H9 (cell line): Measurements from ENCODE around the gene PLEKHG2. TPM values are rescaled to one million over a fixed set of nuclear protein-coding genes. Genes with fewer than 3 reads are reported as not detected.

Experiments used
- DNase-seq: peaks from one replicate; pipeline ENCODE4 v3.0.0-alpha.2; 2017
- H2AFZ ChIP-seq: one replicate; pipeline ENCODE4 v1.6.1; 2013; ENCODE audit warnings: mild to moderate bottlenecking, low read length, control low read depth, moderate library complexity
- H2AK5ac ChIP-seq: 2 replicates; pipeline ENCODE4 v1.6.1; 2013; ENCODE audit warnings: low read length, control low read depth, mixed read lengths; ENCODE audit not compliant: insufficient read length
- H2BK120ac ChIP-seq: one replicate; pipeline ENCODE4 v1.6.1; 2013; ENCODE audit warnings: low read depth, mild to moderate bottlenecking, low read length, control low read depth, inconsistent platforms; ENCODE audit not compliant: poor library complexity, severe bottlenecking
- H2BK12ac ChIP-seq: 2 replicates; pipeline ENCODE4 v1.6.1; 2013; ENCODE audit warnings: low read length, control low read depth, mixed read lengths, low read depth; ENCODE audit not compliant: insufficient read length
- H2BK15ac ChIP-seq: 2 replicates; pipeline ENCODE4 v1.6.1; 2013; ENCODE audit warnings: low read depth, low read length, control low read depth
- H2BK20ac ChIP-seq: one replicate; pipeline ENCODE4 v1.6.1; 2013; ENCODE audit warnings: low read depth, mild to moderate bottlenecking, low read length, control low read depth, inconsistent platforms; ENCODE audit not compliant: poor library complexity, severe bottlenecking
- H2BK5ac ChIP-seq: 2 replicates; pipeline ENCODE4 v1.6.1; 2013; ENCODE audit warnings: low read length, control low read depth, mixed read lengths; ENCODE audit not compliant: insufficient read length
- H3K14ac ChIP-seq: 2 replicates; pipeline ENCODE4 v1.6.1; 2013; ENCODE audit warnings: low read length, control low read depth; ENCODE audit not compliant: insufficient read depth
- H3K18ac ChIP-seq: 2 replicates; pipeline ENCODE4 v1.6.1; 2013; ENCODE audit warnings: low read depth, mild to moderate bottlenecking, mixed read lengths, low read length, control low read depth; ENCODE audit not compliant: insufficient read length
- H3K23ac ChIP-seq: 2 replicates; pipeline ENCODE4 v1.6.1; 2013; ENCODE audit warnings: low read length, control low read depth, mixed read lengths, low read depth; ENCODE audit not compliant: insufficient read length
- H3K23me2 ChIP-seq: 2 replicates; pipeline ENCODE4 v1.6.1; 2013; ENCODE audit warnings: low read depth, mild to moderate bottlenecking, mixed read lengths, low read length, control low read depth; ENCODE audit not compliant: insufficient read length, poor library complexity, severe bottlenecking
- H3K27ac ChIP-seq: 2 replicates; pipeline ENCODE4 v1.5.1; 2013; ENCODE audit warnings: low read length, control low read depth, mixed read lengths, low read depth; ENCODE audit not compliant: insufficient read length
- H3K27me3 ChIP-seq: 2 replicates; pipeline ENCODE4 v1.6.1; 2013; ENCODE audit warnings: low read length, control low read depth, inconsistent platforms; ENCODE audit not compliant: insufficient read depth
- H3K4ac ChIP-seq: 2 replicates; pipeline ENCODE4 v1.6.1; 2013; ENCODE audit warnings: low read depth, mild to moderate bottlenecking, control low read depth, inconsistent platforms, low read length, moderate library complexity
- H3K4me1 ChIP-seq: 2 replicates; pipeline ENCODE4 v1.6.1; 2013; ENCODE audit warnings: low read length, control low read depth, inconsistent platforms; ENCODE audit not compliant: insufficient read depth
- H3K4me2 ChIP-seq: 2 replicates; pipeline ENCODE4 v1.6.1; 2013; ENCODE audit warnings: low read length, control low read depth, mixed read lengths; ENCODE audit not compliant: insufficient read length, insufficient read depth
- H3K56ac ChIP-seq: 2 replicates; pipeline ENCODE4 v1.6.1; 2013; ENCODE audit warnings: low read depth, mild to moderate bottlenecking, mixed read lengths, low read length, control low read depth; ENCODE audit not compliant: insufficient read length
- H3K79me1 ChIP-seq: 2 replicates; pipeline ENCODE4 v1.6.1; 2013; ENCODE audit warnings: low read depth, mild to moderate bottlenecking, moderate library complexity, low read length, control low read depth, inconsistent platforms; ENCODE audit not compliant: insufficient read depth, poor library complexity, severe bottlenecking
- H3K79me2 ChIP-seq: 2 replicates; pipeline ENCODE4 v1.6.1; 2013; ENCODE audit warnings: low read length, control low read depth, inconsistent platforms; ENCODE audit not compliant: insufficient read depth
- H3K9ac ChIP-seq: 2 replicates; pipeline ENCODE4 v1.6.1; 2013; ENCODE audit warnings: low read length, control low read depth, mixed read lengths; ENCODE audit not compliant: insufficient read length; ENCODE audit errors: extremely low read depth
- H3K9me3 ChIP-seq: one replicate; pipeline ENCODE4 v1.6.1; 2013; ENCODE audit warnings: low read depth, low read length, inconsistent platforms; ENCODE audit not compliant: control insufficient read depth
- H3T11ph ChIP-seq: one replicate; pipeline ENCODE4 v1.6.1; 2013; ENCODE audit warnings: mild to moderate bottlenecking, low read length, control low read depth, inconsistent platforms
- H4K20me1 ChIP-seq: one replicate; pipeline ENCODE4 v1.6.1; 2013; ENCODE audit not compliant: control insufficient read depth, insufficient read length, insufficient read depth
- H4K5ac ChIP-seq: 2 replicates; pipeline ENCODE4 v1.6.1; 2013; ENCODE audit warnings: low read depth, mild to moderate bottlenecking, mixed read lengths, low read length, control low read depth; ENCODE audit not compliant: insufficient read length
- H4K8ac ChIP-seq: replicated peaks from 2 replicates; pipeline ENCODE4 v1.6.1; 2013; ENCODE audit warnings: low read length, control low read depth, mixed read lengths, low read depth; ENCODE audit not compliant: insufficient read length
- H4K91ac ChIP-seq: 2 replicates; pipeline ENCODE4 v1.6.1; 2013; ENCODE audit warnings: low read depth, mild to moderate bottlenecking, moderate library complexity, mixed read lengths, low read length, control low read depth; ENCODE audit not compliant: insufficient read length
- H3K27ac Mint-ChIP-seq, 3 experiments: 2 replicates in 2 of 3; 3 replicates in 1 of 3; pipeline ENCODE4 v1.8.0; 2020 to 2021; ENCODE audit warnings: mixed read lengths in 3 of 3, mild to moderate bottlenecking in 1 of 3, moderate library complexity in 1 of 3
- H3K27me3 Mint-ChIP-seq: 2 replicates; pipeline ENCODE4 v1.8.0; 2021; ENCODE audit warnings: low read depth, mild to moderate bottlenecking, moderate library complexity, mixed read lengths
- H3K36me3 Mint-ChIP-seq, 3 experiments: 2 replicates in 2 of 3; 3 replicates in 1 of 3; pipeline ENCODE4 v1.8.0; 2020 to 2021; ENCODE audit warnings: low read depth in 3 of 3, mixed read lengths in 3 of 3; ENCODE audit not compliant: insufficient read depth in 1 of 3
- H3K4me1 Mint-ChIP-seq, 2 experiments: 2 replicates each; pipeline ENCODE4 v1.8.0; 2020; ENCODE audit warnings: mixed read lengths in 2 of 2
- H3K4me3 Mint-ChIP-seq, 2 experiments: 2 replicates in 1 of 2; 3 replicates in 1 of 2; pipeline ENCODE4 v1.8.0; 2020 to 2021; ENCODE audit warnings: mild to moderate bottlenecking in 2 of 2, mixed read lengths in 2 of 2, moderate library complexity in 1 of 2
- H3K9me3 Mint-ChIP-seq, 2 experiments: 2 replicates in 1 of 2; 3 replicates in 1 of 2; pipeline ENCODE4 v1.8.0; 2020; ENCODE audit warnings: mild to moderate bottlenecking in 2 of 2, mixed read lengths in 2 of 2, moderate library complexity in 1 of 2
- WGBS: extraction: QIAGEN DNeasy Blood & Tissue Kit; methylation state at CpG from one replicate; pipeline ENCODE4 v1.1.7; 2013; ENCODE audit warnings: missing lambda C conversion rate, low lambda C conversion rate, mixed read lengths; ENCODE audit not compliant: insufficient read length; ENCODE audit errors: extremely low coverage; 5-methylcytosine and 5-hydroxymethylcytosine counted together
- total RNA-seq: library from RNA; stranded (reverse); gene quantifications from 2 replicates; pipeline ENCODE4 v1.2.1, GENCODE V29; 2021
- TF ChIP-seq, protein P1 (sequence below): fragments of 200-600 bp; sonication (generic); conservative IDR thresholded peaks from 3 replicates; pipeline ENCODE4 v1.8.0; 2021; ENCODE audit warnings: antibody characterized with exemption, mild to moderate bottlenecking

Gene PLEKHG2
- total RNA-seq, 1 experiment from 2014 or later: 167 TPM

DNA sequence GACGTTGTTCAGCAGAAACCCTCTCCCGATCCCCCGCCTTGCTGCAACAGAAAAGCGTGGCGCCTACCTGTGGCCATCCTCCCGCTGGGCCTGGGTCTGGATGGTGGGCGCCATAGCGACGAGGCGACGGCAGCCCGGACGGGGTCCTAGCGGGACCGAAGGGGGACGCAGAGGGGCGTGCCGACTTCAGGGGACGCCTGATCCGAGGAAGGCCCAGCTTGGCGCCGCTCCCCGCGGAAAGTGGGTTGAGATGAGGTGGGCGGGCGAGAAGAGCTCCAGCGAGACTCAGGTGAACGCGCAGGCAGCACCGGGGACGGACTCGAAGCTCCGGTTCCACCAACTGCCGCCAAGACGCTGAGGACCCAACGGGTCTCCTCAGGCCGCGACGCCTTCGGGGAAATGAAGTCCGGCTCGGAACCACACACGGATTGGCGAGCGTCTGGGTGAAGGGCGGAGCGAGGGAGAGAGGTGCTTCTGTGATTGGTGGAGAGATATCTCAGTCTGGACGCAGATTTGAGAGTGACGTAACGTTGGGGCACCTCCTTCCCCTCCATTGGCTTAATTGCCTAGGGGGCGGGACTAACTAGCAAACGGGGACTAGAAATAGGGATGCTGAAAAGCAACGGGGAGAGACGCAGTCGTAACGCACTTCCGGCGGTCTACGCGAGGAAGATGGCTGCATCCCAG, 21.6 kb upstream of the PLEKHG2 start, which contains the start of the genes MED29 and PAF1:
TSS of gene MED29 (plus strand) at position 628 of the 687 bp plus-strand sequence. CDS start at position 673, 45 bp downstream.
TSS of gene PAF1 (minus strand) at position 356 of the 687 bp plus-strand sequence. CDS start at position 114, 242 bp downstream.
- Histone ChIP-seq H3K27ac (peak within 1 kb of the TSS; percentile 86), H2BK15ac (no peak within 1 kb of the TSS), H3K23me2 (no peaks in the 10 kb centered on the region), H3K79me2 (no peaks in the 10 kb centered on the region), H3T11ph (no peak within 1 kb of the TSS), H4K91ac (no peak within 1 kb of the TSS), H3K79me1 (no peaks in the 10 kb centered on the region), H3K4me2 (peak within 1 kb of the TSS; percentile 71), H2BK20ac (no peak within 1 kb of the TSS), H3K56ac (no peak within 1 kb of the TSS), H3K14ac (peak within 1 kb of the TSS; percentile 97), H3K9ac (peak within 1 kb of the TSS; percentile 79), H4K20me1 (no peaks in the 10 kb centered on the region), H2AFZ (no peak within 1 kb of the TSS), H2AK5ac (no peak within 1 kb of the TSS), H2BK120ac (no peak within 1 kb of the TSS), H2BK5ac (peak within 1 kb of the TSS; percentile 13), H3K9me3 (no peaks in the 10 kb centered on the region), H3K4me1 (no peaks in the 10 kb centered on the region), H3K18ac (peak within 1 kb of the TSS; percentile 95), H3K4ac (no peak within 1 kb of the TSS; the same call in 1 of the 2 replicates), H4K5ac (no peak within 1 kb of the TSS), H2BK12ac (no peak within 1 kb of the TSS), H3K27me3 (no peaks in the 10 kb centered on the region), H3K23ac (no peak within 1 kb of the TSS), H4K8ac (no peak within 1 kb of the TSS)
- no CpG with 5 or more reads among the region's 60 CpGs for WGBS
- peak; percentile 99 for DNase-seq
- H3K9me3 Mint-ChIP-seq: no peaks in the 10 kb centered on the region; a peak in 1 of 5 replicates
- no peaks in the 10 kb centered on the region for H3K27me3 Mint-ChIP-seq
- H3K4me1 Mint-ChIP-seq: peaks cover 11 to 14% of the 10 kb centered on the region in 2 experiments
- peak within 1 kb of the TSS; percentile 99 to 100 (median 99) for H3K27ac Mint-ChIP-seq
- peaks cover 41 to 64% (median 61%) of the 10 kb centered on the region in 3 experiments for H3K36me3 Mint-ChIP-seq
- H3K4me3 Mint-ChIP-seq: peak within 1 kb of the TSS; percentile 95 to 98
- TF ChIP-seq, protein P1, sequence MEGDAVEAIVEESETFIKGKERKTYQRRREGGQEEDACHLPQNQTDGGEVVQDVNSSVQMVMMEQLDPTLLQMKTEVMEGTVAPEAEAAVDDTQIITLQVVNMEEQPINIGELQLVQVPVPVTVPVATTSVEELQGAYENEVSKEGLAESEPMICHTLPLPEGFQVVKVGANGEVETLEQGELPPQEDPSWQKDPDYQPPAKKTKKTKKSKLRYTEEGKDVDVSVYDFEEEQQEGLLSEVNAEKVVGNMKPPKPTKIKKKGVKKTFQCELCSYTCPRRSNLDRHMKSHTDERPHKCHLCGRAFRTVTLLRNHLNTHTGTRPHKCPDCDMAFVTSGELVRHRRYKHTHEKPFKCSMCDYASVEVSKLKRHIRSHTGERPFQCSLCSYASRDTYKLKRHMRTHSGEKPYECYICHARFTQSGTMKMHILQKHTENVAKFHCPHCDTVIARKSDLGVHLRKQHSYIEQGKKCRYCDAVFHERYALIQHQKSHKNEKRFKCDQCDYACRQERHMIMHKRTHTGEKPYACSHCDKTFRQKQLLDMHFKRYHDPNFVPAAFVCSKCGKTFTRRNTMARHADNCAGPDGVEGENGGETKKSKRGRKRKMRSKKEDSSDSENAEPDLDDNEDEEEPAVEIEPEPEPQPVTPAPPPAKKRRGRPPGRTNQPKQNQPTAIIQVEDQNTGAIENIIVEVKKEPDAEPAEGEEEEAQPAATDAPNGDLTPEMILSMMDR: peak; percentile 18; the same call in 1 of the 3 replicates
